Hepatocyte (in vitro differentiated cells): Measurements from ENCODE around the gene KCNJ16. TPM values are rescaled to one million over a fixed set of nuclear protein-coding genes. Genes with fewer than 3 reads are reported as not detected.

Source experiments
- DNase-seq: peaks from one replicate; pipeline ENCODE4 v3.0.0-alpha.2; 2016; ENCODE audit warnings: low spot score
- H2AFZ ChIP-seq: fragments of 200-600 bp; sonication (generic); 2 replicates; pipeline ENCODE4 v1.6.0; 2016; ENCODE audit warnings: antibody characterized with exemption, mild to moderate bottlenecking
- H3K27ac ChIP-seq: fragments of 200-600 bp; sonication (generic); 2 replicates; pipeline ENCODE4 v1.5.1; 2016; ENCODE audit warnings: mild to moderate bottlenecking
- H3K27me3 ChIP-seq: fragments of 200-600 bp; sonication (generic); 2 replicates; pipeline ENCODE4 v1.6.1; 2016
- H3K36me3 ChIP-seq: fragments of 200-600 bp; sonication (generic); replicated peaks from 2 replicates; pipeline ENCODE4 v1.5.1; 2016; ENCODE audit warnings: low read depth; ENCODE audit not compliant: insufficient read depth
- H3K4me1 ChIP-seq: fragments of 200-600 bp; sonication (generic); 2 replicates; pipeline ENCODE4 v1.5.1; 2016; ENCODE audit warnings: mild to moderate bottlenecking, moderate library complexity; ENCODE audit not compliant: insufficient read depth
- H3K4me2 ChIP-seq: fragments of 200-600 bp; sonication (generic); 2 replicates; pipeline ENCODE4 v1.6.0; 2016
- H3K4me3 ChIP-seq: fragments of 200-600 bp; sonication (generic); 2 replicates; pipeline ENCODE4 v1.5.1; 2016; ENCODE audit warnings: mild to moderate bottlenecking
- H3K79me2 ChIP-seq: fragments of 200-600 bp; sonication (generic); 2 replicates; pipeline ENCODE4 v1.6.0; 2017; ENCODE audit warnings: mild to moderate bottlenecking
- H3K9me2 ChIP-seq: fragments of 200-600 bp; sonication (generic); replicated peaks from 2 replicates; pipeline ENCODE4 v1.6.0; 2017; ENCODE audit warnings: mild to moderate bottlenecking; ENCODE audit not compliant: insufficient read depth
- H3K9me3 ChIP-seq: fragments of 200-600 bp; sonication (generic); 2 replicates; pipeline ENCODE4 v1.5.1; 2016; ENCODE audit warnings: low read depth, mild to moderate bottlenecking
- H4K20me1 ChIP-seq: fragments of 200-600 bp; sonication (generic); 2 replicates; pipeline ENCODE4 v1.6.0; 2016; ENCODE audit warnings: mild to moderate bottlenecking; ENCODE audit not compliant: insufficient read depth, poor library complexity, severe bottlenecking
- EZH2 ChIP-seq: fragments of 200-600 bp; sonication (generic); IDR thresholded peaks from 2 replicates; pipeline ENCODE4 v1.6.1; 2016; ENCODE audit warnings: antibody characterized with exemption, mild to moderate bottlenecking, borderline replicate concordance
- EZH2phosphoT487 ChIP-seq: fragments of 200-600 bp; sonication (generic); IDR thresholded peaks from one replicate; pipeline ENCODE4 v1.6.1; 2018; ENCODE audit warnings: antibody characterized with exemption, mild to moderate bottlenecking, low read depth, moderate library complexity; ENCODE audit not compliant: unreplicated experiment, severe bottlenecking
- WGBS: methylation state at CpG from one replicate; pipeline ENCODE4 v1.1.6; 2016; ENCODE audit warnings: low lambda C conversion rate; ENCODE audit errors: missing lambda C conversion rate; 5-methylcytosine and 5-hydroxymethylcytosine counted together
- polyA plus RNA-seq: library from polyadenylated mRNA; unstranded; fragments of >200 nt; fragmentation: Nextera tagmentation; extraction: Ambion mirVana; gene quantifications from 2 replicates; pipeline ENCODE4 v1.2.1, GENCODE V29; 2016
- total RNA-seq: library from RNA; depleted of rRNA; stranded (reverse); fragments of >200 nt; gene quantifications from 2 replicates; pipeline ENCODE4 v1.2.3, GENCODE V29; 2014
- TF ChIP-seq, protein P1 (sequence below): fragments of 200-600 bp; sonication (generic); IDR thresholded peaks from 2 replicates; pipeline ENCODE4 v1.5.1; 2016; ENCODE audit warnings: antibody characterized with exemption, mild to moderate bottlenecking; ENCODE audit not compliant: poor library complexity

The KCNJ16 gene
- total and polyA plus RNA-seq, 2 experiments from 2014 or later, result 2.7 to 40.6 TPM

DNA sequence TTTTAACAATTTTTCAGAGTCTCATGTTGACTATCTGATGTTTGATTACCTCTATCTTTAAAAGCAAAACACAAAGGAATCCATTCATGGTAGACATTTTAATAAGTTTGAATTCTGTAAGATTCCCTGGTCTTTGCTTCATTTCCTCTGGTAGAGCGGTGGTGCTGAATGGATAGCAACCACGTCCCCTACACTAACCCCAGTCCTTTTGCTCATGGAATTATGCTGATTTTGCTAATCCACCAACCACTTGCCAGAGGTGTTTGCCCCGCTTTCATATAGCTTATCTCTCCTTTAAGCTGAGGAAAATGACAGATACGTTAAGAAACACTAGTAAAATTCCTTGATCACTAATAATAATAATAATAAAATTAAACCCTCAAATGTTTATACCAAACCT lies 9.5 kb downstream of the KCNJ16 start:
- Histone ChIP-seq H3K4me1 (no peaks in the 10 kb centered on the region), H3K4me2 (no peak overlapping the region), H3K9me3 (no peaks in the 10 kb centered on the region), H3K4me3 (no peak overlapping the region), H3K36me3 (no peaks in the 10 kb centered on the region), H3K27me3 (no peaks in the 10 kb centered on the region), H3K9me2 (no peaks in the 10 kb centered on the region), H4K20me1 (no peaks in the 10 kb centered on the region), H3K79me2 (peaks cover 2% of the 10 kb centered on the region), H2AFZ (no peak overlapping the region), H3K27ac (no peak overlapping the region)
- TF ChIP-seq EZH2phosphoT487, result no peak
- TF ChIP-seq, protein P1, sequence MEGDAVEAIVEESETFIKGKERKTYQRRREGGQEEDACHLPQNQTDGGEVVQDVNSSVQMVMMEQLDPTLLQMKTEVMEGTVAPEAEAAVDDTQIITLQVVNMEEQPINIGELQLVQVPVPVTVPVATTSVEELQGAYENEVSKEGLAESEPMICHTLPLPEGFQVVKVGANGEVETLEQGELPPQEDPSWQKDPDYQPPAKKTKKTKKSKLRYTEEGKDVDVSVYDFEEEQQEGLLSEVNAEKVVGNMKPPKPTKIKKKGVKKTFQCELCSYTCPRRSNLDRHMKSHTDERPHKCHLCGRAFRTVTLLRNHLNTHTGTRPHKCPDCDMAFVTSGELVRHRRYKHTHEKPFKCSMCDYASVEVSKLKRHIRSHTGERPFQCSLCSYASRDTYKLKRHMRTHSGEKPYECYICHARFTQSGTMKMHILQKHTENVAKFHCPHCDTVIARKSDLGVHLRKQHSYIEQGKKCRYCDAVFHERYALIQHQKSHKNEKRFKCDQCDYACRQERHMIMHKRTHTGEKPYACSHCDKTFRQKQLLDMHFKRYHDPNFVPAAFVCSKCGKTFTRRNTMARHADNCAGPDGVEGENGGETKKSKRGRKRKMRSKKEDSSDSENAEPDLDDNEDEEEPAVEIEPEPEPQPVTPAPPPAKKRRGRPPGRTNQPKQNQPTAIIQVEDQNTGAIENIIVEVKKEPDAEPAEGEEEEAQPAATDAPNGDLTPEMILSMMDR, result no peak
- no peak for TF ChIP-seq EZH2
- DNase-seq, result no peak
- 57% methylated on average over 4 of the region's 4 CpGs for WGBS

- peaks cover 8% of the 10 kb centered on the region for H3K4me1 ChIP-seq
- no peaks in the 10 kb centered on the region for H3K9me3 ChIP-seq
- H3K36me3 ChIP-seq, result no peaks in the 10 kb centered on the region
- no peak overlapping the region for H3K27ac ChIP-seq
- H3K9me2 ChIP-seq, result no peaks in the 10 kb centered on the region
- no peak overlapping the region for H3K4me2 ChIP-seq
- no peak overlapping the region for H2AFZ ChIP-seq
- H3K4me3 ChIP-seq, result no peak overlapping the region
- peaks cover 2% of the 10 kb centered on the region for H3K79me2 ChIP-seq
- DNase-seq, result no peak
- 81% methylated on average over 2 of the region's 2 CpGs for WGBS
- no peaks in the 10 kb centered on the region for H3K27me3 ChIP-seq
- no peaks in the 10 kb centered on the region for H4K20me1 ChIP-seq
- TF ChIP-seq EZH2 (no peak), EZH2phosphoT487 (no peak)
- TF ChIP-seq, protein P1, result no peak
Measured at GRCh38 chr17:70086516-70086915, 11.5 kb downstream of the KCNJ16 start.

DNA sequence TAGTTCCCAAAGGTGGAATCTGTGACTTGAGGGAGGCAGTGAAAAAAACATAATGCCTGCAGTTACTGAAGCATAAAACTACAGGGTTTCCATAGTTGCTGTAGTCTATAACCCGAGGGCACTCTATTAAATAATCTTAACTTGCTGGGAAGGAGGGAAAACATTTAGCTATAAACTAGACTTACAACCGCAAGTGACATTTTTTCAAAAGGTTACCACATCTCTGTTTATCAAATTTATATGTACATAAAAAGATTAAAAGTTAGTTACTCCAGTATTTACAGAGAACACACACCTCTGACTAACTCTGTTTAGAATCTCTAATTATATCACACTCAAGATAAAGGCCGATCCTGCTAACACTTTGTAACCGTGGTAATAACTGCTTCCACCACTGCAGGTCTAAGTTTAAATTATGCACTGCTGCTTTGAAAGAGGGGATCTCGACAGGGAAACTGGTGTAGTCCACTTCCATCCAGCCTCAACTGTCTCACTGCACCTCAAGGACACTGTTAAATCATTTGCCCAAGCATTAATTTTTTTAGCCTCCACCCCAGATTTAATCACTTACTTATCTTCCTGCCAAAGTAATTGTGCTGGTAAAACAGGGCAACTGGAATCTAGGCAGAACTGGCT lies 14.6 kb downstream of the KCNJ16 start:
- no peak overlapping the region for H2AFZ ChIP-seq
- 29% methylated on average over 5 of the region's 5 CpGs for WGBS
- H3K36me3 ChIP-seq, result no peaks in the 10 kb centered on the region
- DNase-seq, result peak; percentile 39
- H3K4me3 ChIP-seq, result no peak overlapping the region
- H3K79me2 ChIP-seq, result peaks cover 3% of the 10 kb centered on the region
- H3K4me1 ChIP-seq, result peaks cover 14% of the 10 kb centered on the region
- no peaks in the 10 kb centered on the region for H3K9me2 ChIP-seq
- H3K9me3 ChIP-seq, result no peaks in the 10 kb centered on the region
- H3K27ac ChIP-seq, result peak overlapping the region; percentile 48
- TF ChIP-seq EZH2 (no peak), EZH2phosphoT487 (no peak)
- TF ChIP-seq, protein P1, result no peak
- H3K4me2 ChIP-seq, result peak overlapping the region; percentile 0
- no peaks in the 10 kb centered on the region for H3K27me3 ChIP-seq
- H4K20me1 ChIP-seq, result no peaks in the 10 kb centered on the region

- Histone ChIP-seq H3K36me3 (no peaks in the 10 kb centered on the region), H3K4me3 (no peak overlapping the region), H2AFZ (no peak overlapping the region), H3K79me2 (peaks cover 2% of the 10 kb centered on the region), H3K9me2 (no peaks in the 10 kb centered on the region), H4K20me1 (no peaks in the 10 kb centered on the region), H3K4me2 (no peak overlapping the region), H3K9me3 (no peaks in the 10 kb centered on the region), H3K27ac (peak overlapping the region; percentile 21), H3K27me3 (no peaks in the 10 kb centered on the region), H3K4me1 (peaks cover 14% of the 10 kb centered on the region)
- DNase-seq, result no peak
- WGBS, result 82% methylated on average over 2 of the region's 2 CpGs
- TF ChIP-seq, protein P1, result no peak
- TF ChIP-seq EZH2, result no peak
- no peak for TF ChIP-seq EZH2phosphoT487
Measured at GRCh38 chr17:70091005-70091568, 16.1 kb downstream of the KCNJ16 start.
